ENCODE data around the gene CCDC6. TPM values are rescaled to one million over a fixed set of nuclear protein-coding genes. Genes with fewer than 3 reads are reported as not detected.

The CCDC6 gene
- total RNA-seq, 1 donor from 2014 or later, result 55.4 TPM

- H3K27ac Mint-ChIP-seq, result peak overlapping the region; percentile 13
- no peaks in the 10 kb centered on the region for H3K27me3 Mint-ChIP-seq
- peaks cover 30% of the 10 kb centered on the region for H3K36me3 Mint-ChIP-seq
- H3K4me3 Mint-ChIP-seq, result no peak overlapping the region
- no peaks in the 10 kb centered on the region for H3K9me3 Mint-ChIP-seq
- TF ChIP-seq, protein P1, sequence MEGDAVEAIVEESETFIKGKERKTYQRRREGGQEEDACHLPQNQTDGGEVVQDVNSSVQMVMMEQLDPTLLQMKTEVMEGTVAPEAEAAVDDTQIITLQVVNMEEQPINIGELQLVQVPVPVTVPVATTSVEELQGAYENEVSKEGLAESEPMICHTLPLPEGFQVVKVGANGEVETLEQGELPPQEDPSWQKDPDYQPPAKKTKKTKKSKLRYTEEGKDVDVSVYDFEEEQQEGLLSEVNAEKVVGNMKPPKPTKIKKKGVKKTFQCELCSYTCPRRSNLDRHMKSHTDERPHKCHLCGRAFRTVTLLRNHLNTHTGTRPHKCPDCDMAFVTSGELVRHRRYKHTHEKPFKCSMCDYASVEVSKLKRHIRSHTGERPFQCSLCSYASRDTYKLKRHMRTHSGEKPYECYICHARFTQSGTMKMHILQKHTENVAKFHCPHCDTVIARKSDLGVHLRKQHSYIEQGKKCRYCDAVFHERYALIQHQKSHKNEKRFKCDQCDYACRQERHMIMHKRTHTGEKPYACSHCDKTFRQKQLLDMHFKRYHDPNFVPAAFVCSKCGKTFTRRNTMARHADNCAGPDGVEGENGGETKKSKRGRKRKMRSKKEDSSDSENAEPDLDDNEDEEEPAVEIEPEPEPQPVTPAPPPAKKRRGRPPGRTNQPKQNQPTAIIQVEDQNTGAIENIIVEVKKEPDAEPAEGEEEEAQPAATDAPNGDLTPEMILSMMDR (conservative IDR thresholded peaks at IDR 0.05), result no peak
- DNase-seq (ENCODE audit: extremely low spot score, unreplicated experiment), result no peak
- no peaks in the 10 kb centered on the region for H3K4me1 Mint-ChIP-seq (ENCODE audit: unreplicated experiment)
Measured at GRCh38 chr10:59829024-59829423, 77.3 kb downstream of the CCDC6 start.

GRCh38 chr10:59825932-59826331, 80.4 kb downstream of the CCDC6 start:
- Mint-ChIP-seq H3K36me3 (peaks cover 34% of the 10 kb centered on the region), H3K4me1 (ENCODE audit: unreplicated experiment) (peaks cover 4% of the 10 kb centered on the region), H3K27me3 (no peaks in the 10 kb centered on the region), H3K27ac (no peak overlapping the region), H3K4me3 (no peak overlapping the region), H3K9me3 (no peaks in the 10 kb centered on the region)
- DNase-seq (ENCODE audit: extremely low spot score, unreplicated experiment), result no peak
- TF ChIP-seq, protein P1 (conservative IDR thresholded peaks at IDR 0.05), result no peak

- Mint-ChIP-seq H3K27me3 (no peaks in the 10 kb centered on the region), H3K36me3 (peaks cover 27% of the 10 kb centered on the region), H3K27ac (no peak overlapping the region), H3K4me3 (no peak overlapping the region), H3K9me3 (no peaks in the 10 kb centered on the region), H3K4me1 (ENCODE audit: unreplicated experiment) (peaks cover 4% of the 10 kb centered on the region)
- TF ChIP-seq, protein P1 (conservative IDR thresholded peaks at IDR 0.05), result no peak
- no peak for DNase-seq (ENCODE audit: extremely low spot score, unreplicated experiment)
Measured at GRCh38 chr10:59823751-59824150, 82.6 kb downstream of the CCDC6 start.

DNA sequence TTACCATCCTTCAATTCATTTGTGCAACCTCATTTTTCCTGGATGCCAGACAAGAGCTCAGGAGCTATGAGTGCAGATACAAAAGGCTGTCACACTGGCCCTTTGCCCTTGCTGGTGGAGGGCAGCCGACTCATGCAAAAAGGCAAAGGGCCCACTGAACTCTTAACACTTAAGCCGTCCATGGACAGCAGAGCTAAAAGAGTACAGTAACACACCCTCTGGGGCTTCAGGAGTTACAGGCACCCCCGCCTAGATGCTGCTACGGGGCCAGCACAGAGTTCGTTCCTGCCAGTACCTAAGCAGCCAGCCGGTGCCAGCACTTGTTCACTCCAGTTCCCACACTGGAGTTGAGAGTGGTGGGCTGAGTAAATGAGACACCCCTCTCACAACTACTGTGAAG, 83.2 kb downstream of the CCDC6 start:
- no peaks in the 10 kb centered on the region for H3K27me3 Mint-ChIP-seq
- no peak overlapping the region for H3K4me3 Mint-ChIP-seq
- peaks cover 32% of the 10 kb centered on the region for H3K36me3 Mint-ChIP-seq

DNA sequence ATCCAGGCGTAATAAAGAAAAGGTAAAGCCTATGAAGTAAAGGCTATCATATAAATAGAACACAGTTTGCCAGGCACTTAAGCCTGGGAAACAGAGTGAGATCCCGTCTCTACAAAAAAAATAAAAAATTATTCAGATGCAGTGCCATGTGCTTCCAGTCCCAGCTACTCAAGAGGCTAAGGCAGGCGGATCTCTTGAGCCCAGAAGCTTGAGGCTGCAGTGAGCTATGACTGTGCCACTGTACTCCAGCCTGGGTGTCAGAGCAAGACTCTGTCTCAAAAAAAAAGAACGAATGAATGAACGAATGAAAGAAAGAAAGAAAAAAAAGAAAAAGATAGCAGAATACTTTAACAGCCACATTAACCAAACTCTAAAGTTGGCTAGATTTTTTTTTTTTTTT, 85.9 kb downstream of the CCDC6 start:
- H3K4me1 Mint-ChIP-seq (ENCODE audit: unreplicated experiment), result peaks cover 4% of the 10 kb centered on the region
- H3K27me3 Mint-ChIP-seq, result no peaks in the 10 kb centered on the region
- H3K27ac Mint-ChIP-seq, result no peak overlapping the region
- TF ChIP-seq, protein P1 (conservative IDR thresholded peaks at IDR 0.05), result no peak
- no peak overlapping the region for H3K4me3 Mint-ChIP-seq
- no peaks in the 10 kb centered on the region for H3K9me3 Mint-ChIP-seq
- H3K36me3 Mint-ChIP-seq, result peaks cover 38% of the 10 kb centered on the region
- no peak for DNase-seq (ENCODE audit: extremely low spot score, unreplicated experiment)

More for the DNA sequence above, 83.2 kb downstream of the CCDC6 start:
- Mint-ChIP-seq H3K27ac (no peak overlapping the region), H3K4me1 (ENCODE audit: unreplicated experiment) (peaks cover 4% of the 10 kb centered on the region), H3K9me3 (no peaks in the 10 kb centered on the region)
- DNase-seq (ENCODE audit: extremely low spot score, unreplicated experiment), result no peak
- TF ChIP-seq, protein P1 (conservative IDR thresholded peaks at IDR 0.05), result no peak

DNA sequence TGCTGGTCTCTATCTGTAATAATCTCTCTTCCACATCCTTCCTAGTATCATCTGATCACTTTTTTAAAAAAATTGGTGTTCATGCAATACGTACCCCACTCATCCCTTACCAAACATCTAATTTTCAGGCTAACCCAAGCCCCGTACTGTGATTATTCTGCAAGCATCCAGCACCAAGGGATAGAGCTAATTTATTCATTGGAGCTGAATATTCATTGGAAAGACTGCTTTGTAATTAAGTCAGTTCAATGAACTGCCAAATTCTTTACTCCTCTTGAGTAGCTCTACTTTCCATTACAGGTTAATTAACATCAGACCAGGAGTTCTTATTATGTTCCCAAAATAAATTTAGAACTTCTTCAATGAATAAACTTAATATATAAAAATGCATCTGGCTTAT, 86.7 kb downstream of the CCDC6 start:
- H3K4me3 Mint-ChIP-seq, result no peak overlapping the region
- no peak for DNase-seq (ENCODE audit: extremely low spot score, unreplicated experiment)
- H3K9me3 Mint-ChIP-seq, result no peaks in the 10 kb centered on the region
- TF ChIP-seq, protein P1 (conservative IDR thresholded peaks at IDR 0.05), result no peak
- peaks cover 4% of the 10 kb centered on the region for H3K4me1 Mint-ChIP-seq (ENCODE audit: unreplicated experiment)
- H3K36me3 Mint-ChIP-seq, result peaks cover 38% of the 10 kb centered on the region
- H3K27me3 Mint-ChIP-seq, result no peaks in the 10 kb centered on the region
- H3K27ac Mint-ChIP-seq, result no peak overlapping the region

Data from type B pancreatic cell (in vitro differentiated cells).